GM23248 (cell line): ENCODE measurements around the gene SKAP1. TPM values are rescaled to one million over a fixed set of nuclear protein-coding genes. Genes with fewer than 3 reads are reported as not detected.

Experiments
- DNase-seq: peaks from one replicate; pipeline ENCODE4 v3.0.0-alpha.2; 2015
- H2AFZ ChIP-seq: fragments of 200-600 bp; sonication (generic); 2 replicates; pipeline ENCODE4 v1.6.1; 2016; ENCODE audit warnings: antibody characterized with exemption
- H3F3A ChIP-seq: fragments of 200-600 bp; sonication (generic); 2 replicates; pipeline ENCODE4 v1.6.1; 2016; ENCODE audit warnings: mild to moderate bottlenecking, antibody characterized with exemption, mixed run types; ENCODE audit not compliant: insufficient read depth
- H3K27ac ChIP-seq: fragments of 200-600 bp; sonication (generic); 2 replicates; pipeline ENCODE4 v1.5.1; 2016; ENCODE audit warnings: mild to moderate bottlenecking
- H3K27me3 ChIP-seq: fragments of 200-600 bp; sonication (generic); replicated peaks from 2 replicates; pipeline ENCODE4 v1.6.1; 2016; ENCODE audit warnings: mild to moderate bottlenecking; ENCODE audit not compliant: insufficient read depth
- H3K36me3 ChIP-seq: fragments of 200-600 bp; sonication (generic); 2 replicates; pipeline ENCODE4 v1.6.1; 2016; ENCODE audit warnings: low read depth, mild to moderate bottlenecking
- H3K4me1 ChIP-seq: fragments of 200-600 bp; sonication (generic); 2 replicates; pipeline ENCODE4 v1.6.1; 2016; ENCODE audit warnings: mild to moderate bottlenecking; ENCODE audit not compliant: insufficient read depth
- H3K4me2 ChIP-seq: fragments of 200-600 bp; sonication (generic); one replicate; pipeline ENCODE4 v1.6.1; 2016; ENCODE audit warnings: mild to moderate bottlenecking; ENCODE audit not compliant: unreplicated experiment
- H3K4me3 ChIP-seq: fragments of 200-600 bp; sonication (generic); 2 replicates; pipeline ENCODE4 v1.5.1; 2016; ENCODE audit warnings: mild to moderate bottlenecking
- H3K79me2 ChIP-seq: fragments of 200-600 bp; sonication (generic); 2 replicates; pipeline ENCODE4 v1.6.1; 2016; ENCODE audit warnings: mild to moderate bottlenecking; ENCODE audit not compliant: insufficient read depth
- H3K9ac ChIP-seq: fragments of 200-600 bp; sonication (generic); 2 replicates; pipeline ENCODE4 v1.6.1; 2016; ENCODE audit warnings: mild to moderate bottlenecking
- H3K9me2 ChIP-seq: fragments of 200-600 bp; sonication (generic); 2 replicates; pipeline ENCODE4 v1.6.1; 2016; ENCODE audit warnings: mixed run types, mild to moderate bottlenecking, moderate library complexity; ENCODE audit not compliant: insufficient read depth
- H3K9me3 ChIP-seq: fragments of 200-600 bp; sonication (generic); one replicate; pipeline ENCODE4 v1.6.1; 2017; ENCODE audit warnings: low read depth
- H4K20me1 ChIP-seq: fragments of 200-600 bp; sonication (generic); 2 replicates; pipeline ENCODE4 v1.6.0; 2016; ENCODE audit not compliant: insufficient read depth
- EZH2 ChIP-seq: fragments of 200-600 bp; sonication (generic); IDR thresholded peaks from 2 replicates; pipeline ENCODE4 v1.6.1; 2018; ENCODE audit warnings: antibody characterized with exemption, mild to moderate bottlenecking; ENCODE audit not compliant: insufficient read depth, poor library complexity, severe bottlenecking
- EZH2phosphoT487 ChIP-seq: fragments of 200-600 bp; sonication (generic); IDR thresholded peaks from 2 replicates; pipeline ENCODE4 v1.6.1; 2018; ENCODE audit warnings: antibody characterized with exemption, moderate library complexity, mild to moderate bottlenecking, low read depth; ENCODE audit not compliant: insufficient read depth
- WGBS, 2 experiments: methylation state at CpG; one replicate each; pipeline ENCODE4 v1.1.6; 2015 to 2017; ENCODE audit warnings: low lambda C conversion rate in 2 of 2, low coverage in 1 of 2; ENCODE audit errors: missing lambda C conversion rate in 2 of 2; 5-methylcytosine and 5-hydroxymethylcytosine counted together
- in situ Hi-C: fragments of 300-500 bp; cut with MboI; formaldehyde crosslinking; loops from 2 replicates; pipeline ENCODE4 v1.15.0; 2020
- polyA plus RNA-seq: library from polyadenylated mRNA; unstranded; fragments of >200 nt; fragmentation: Nextera tagmentation; extraction: Ambion mirVana; gene quantifications from 2 replicates; pipeline ENCODE4 v1.2.1, GENCODE V29; 2016
- total RNA-seq: library from RNA; depleted of rRNA; stranded (reverse); fragments of >200 nt; shearing (Covaris generic); gene quantifications from 2 replicates; pipeline ENCODE4 v1.2.3, GENCODE V29; 2014

The SKAP1 gene
- total and polyA plus RNA-seq, 2 experiments from 2014 or later, result not detected

DNA sequence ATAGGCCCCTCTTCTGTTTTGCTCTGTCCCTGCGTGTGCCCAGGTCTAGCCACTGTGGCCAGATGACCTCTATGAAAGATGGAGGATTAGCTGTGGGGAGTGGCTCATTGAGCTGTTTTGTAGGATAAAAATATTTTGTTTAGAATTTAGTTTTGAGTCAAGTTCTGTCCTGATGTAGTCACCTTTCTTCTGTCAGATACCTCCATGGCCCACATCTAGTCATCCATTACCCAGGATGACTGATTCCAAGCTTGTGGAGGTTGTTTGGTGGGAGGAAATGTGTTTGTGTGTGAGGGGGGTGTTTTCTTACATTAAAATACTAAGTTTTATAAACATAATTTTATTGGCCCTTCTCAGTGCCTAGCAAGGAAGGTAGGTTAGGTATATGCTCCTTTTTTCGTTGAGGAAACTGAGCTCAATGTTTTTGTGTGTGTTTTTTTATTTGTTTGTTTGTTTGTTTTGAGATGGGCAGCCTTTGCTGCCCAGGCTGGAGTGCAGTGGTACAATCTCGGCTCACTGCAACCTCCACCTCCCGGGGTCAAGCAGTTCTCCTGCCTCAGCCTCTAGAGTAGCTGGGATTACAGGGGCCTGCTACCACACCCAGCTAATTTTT is 306.1 kb downstream of the SKAP1 start:
- WGBS, 2 experiments, result 88 to 90% methylated on average over 4 of the region's 4 CpGs
- Histone ChIP-seq H3K4me2 (no peak overlapping the region), H3K27me3 (no peaks in the 10 kb centered on the region), H3K9me3 (no peaks in the 10 kb centered on the region), H2AFZ (no peak overlapping the region), H3K36me3 (peaks cover 13% of the 10 kb centered on the region; the same call in 1 of the 2 replicates), H3K4me1 (0 out of 2 replicates have a peak, but pooled peaks cover 9% of the 10 kb centered on the region), H3K27ac (no peak overlapping the region), H3F3A (0 out of 2 replicates have a peak, but pooled peaks cover 6% of the 10 kb centered on the region), H4K20me1 (no peaks in the 10 kb centered on the region), H3K9ac (no peak overlapping the region), H3K9me2 (no peaks in the 10 kb centered on the region), H3K79me2 (no peaks in the 10 kb centered on the region), H3K4me3 (no peak overlapping the region)
- in situ Hi-C loops, result no loop called here
- DNase-seq, result no peak
- TF ChIP-seq EZH2phosphoT487 (no peak), EZH2 (no peak)

DNA sequence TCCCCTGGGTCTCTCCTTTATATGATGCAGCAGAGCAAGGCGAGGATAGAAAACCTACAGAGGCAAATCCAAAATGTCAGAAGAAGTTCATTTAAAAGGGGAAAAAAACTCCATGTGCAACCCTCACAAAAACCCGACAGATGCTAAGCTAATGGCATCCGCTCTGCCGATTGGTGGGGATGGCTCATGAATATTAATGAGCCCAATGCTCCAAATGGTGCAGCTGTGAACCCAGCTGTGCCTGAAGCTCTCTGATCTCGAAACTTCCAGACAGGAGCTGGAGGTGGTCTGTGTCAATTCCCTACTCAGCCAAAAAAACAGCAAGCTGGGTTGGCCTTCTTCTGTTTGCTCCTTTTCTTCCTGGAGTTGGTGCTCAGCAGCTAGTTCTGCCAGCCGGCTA is 306.9 kb downstream of the SKAP1 start:
- WGBS, 2 experiments, result 80 to 89% methylated on average over 6 of the region's 6 CpGs
- H2AFZ ChIP-seq, result no peak overlapping the region
- H3K36me3 ChIP-seq, result peaks cover 14% of the 10 kb centered on the region
- H3K9ac ChIP-seq, result no peak overlapping the region
- no peaks in the 10 kb centered on the region for H3K79me2 ChIP-seq
- TF ChIP-seq EZH2 (no peak), EZH2phosphoT487 (no peak)
- no peaks in the 10 kb centered on the region for H3K9me2 ChIP-seq
- H3F3A ChIP-seq, result 0 out of 2 replicates have a peak, but pooled peaks cover 3% of the 10 kb centered on the region
- no peak overlapping the region for H3K27ac ChIP-seq
- no peak for DNase-seq
- H3K9me3 ChIP-seq, result no peaks in the 10 kb centered on the region
- no peaks in the 10 kb centered on the region for H3K27me3 ChIP-seq
- 0 out of 2 replicates have a peak, but pooled peaks cover 9% of the 10 kb centered on the region for H3K4me1 ChIP-seq
- in situ Hi-C loops, result no loop called here
- no peak overlapping the region for H3K4me3 ChIP-seq
- H4K20me1 ChIP-seq, result no peaks in the 10 kb centered on the region
- no peak overlapping the region for H3K4me2 ChIP-seq

DNA sequence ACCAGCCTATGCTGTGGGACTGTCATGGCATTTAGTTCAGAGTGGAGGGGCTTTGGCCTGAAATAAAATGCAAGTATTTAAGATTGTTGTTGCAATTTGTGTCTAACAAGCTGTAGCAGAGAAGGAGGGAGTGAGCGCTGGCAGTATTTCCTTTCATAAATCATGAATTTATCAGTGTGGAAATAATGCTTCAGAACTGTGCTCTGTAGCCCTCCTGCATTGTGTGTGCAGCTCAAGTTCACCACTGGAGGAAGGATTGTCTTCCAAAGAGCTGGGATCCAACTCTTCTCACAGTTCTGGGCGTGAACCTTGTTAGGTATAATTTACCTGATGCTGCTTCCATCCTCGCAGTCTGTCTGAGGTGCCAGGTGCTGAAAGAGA is 307.4 kb downstream of the SKAP1 start:
- DNase-seq, result no peak
- peaks cover 18% of the 10 kb centered on the region for H3K36me3 ChIP-seq
- H2AFZ ChIP-seq, result no peak overlapping the region
- H4K20me1 ChIP-seq, result no peaks in the 10 kb centered on the region
- 96 to 97% methylated on average over 3 of the region's 3 CpGs for WGBS, 2 experiments
- TF ChIP-seq EZH2 (no peak), EZH2phosphoT487 (no peak)
- no peak overlapping the region for H3K4me2 ChIP-seq
- no peaks in the 10 kb centered on the region for H3K9me2 ChIP-seq
- H3K27me3 ChIP-seq, result no peaks in the 10 kb centered on the region
- H3K79me2 ChIP-seq, result no peaks in the 10 kb centered on the region
- H3K4me3 ChIP-seq, result no peak overlapping the region
- H3K9ac ChIP-seq, result no peak overlapping the region
- 0 out of 2 replicates have a peak, but pooled peaks cover 8% of the 10 kb centered on the region for H3K4me1 ChIP-seq
- no peak overlapping the region for H3K27ac ChIP-seq
- no peaks in the 10 kb centered on the region for H3K9me3 ChIP-seq
- in situ Hi-C loops, result no loop called here
- H3F3A ChIP-seq, result no peaks in the 10 kb centered on the region

DNA sequence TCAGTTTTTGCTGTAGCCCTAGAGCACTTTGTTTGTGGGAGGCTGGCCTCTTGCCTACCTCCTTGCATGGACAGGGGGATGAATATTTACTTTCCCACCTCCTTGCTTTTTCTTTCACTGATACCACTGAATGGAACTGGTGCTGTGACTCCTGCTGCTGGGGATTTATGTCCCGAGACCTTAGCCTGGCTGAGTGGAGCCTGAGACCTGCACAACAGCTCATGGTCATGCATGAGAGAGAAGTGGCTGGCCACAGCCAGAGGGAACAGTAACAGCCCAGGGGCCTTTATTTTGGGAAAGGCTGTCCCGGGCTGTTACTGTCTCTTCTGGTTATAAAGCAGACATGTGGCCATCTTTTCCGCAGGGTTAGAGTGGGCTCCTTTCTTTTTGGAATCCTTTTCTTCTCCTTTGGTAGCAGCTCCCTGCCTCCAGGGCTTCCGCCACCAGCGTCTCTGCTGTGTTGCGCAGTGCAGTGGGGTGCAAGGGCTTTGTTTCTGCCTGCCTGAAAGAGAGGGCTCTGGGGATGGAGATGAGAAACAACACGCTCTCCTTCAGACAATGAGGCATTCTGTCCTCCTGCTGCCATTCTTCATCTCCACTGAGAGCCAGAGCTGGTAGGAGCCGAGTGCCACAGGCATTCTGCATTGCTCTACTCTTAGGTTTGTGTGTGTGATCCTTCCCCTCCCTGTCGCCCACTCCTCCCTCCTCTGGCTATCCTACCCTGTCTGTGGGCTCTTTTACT is 307.9 kb downstream of the SKAP1 start:
- Histone ChIP-seq H3K4me2 (no peak overlapping the region), H3K36me3 (peaks cover 22% of the 10 kb centered on the region), H3K9ac (no peak overlapping the region), H3K4me3 (no peak overlapping the region), H3K27me3 (no peaks in the 10 kb centered on the region), H3K79me2 (no peaks in the 10 kb centered on the region), H3K9me3 (no peaks in the 10 kb centered on the region), H2AFZ (no peak overlapping the region), H4K20me1 (no peaks in the 10 kb centered on the region), H3K9me2 (no peaks in the 10 kb centered on the region), H3K27ac (no peak overlapping the region), H3K4me1 (0 out of 2 replicates have a peak, but pooled peaks cover 2% of the 10 kb centered on the region), H3F3A (no peaks in the 10 kb centered on the region)
- WGBS, 2 experiments, result 80 to 86% methylated on average over 9 of the region's 9 CpGs
- TF ChIP-seq EZH2, result no peak
- no peak for TF ChIP-seq EZH2phosphoT487
- in situ Hi-C loops, result no loop called here
- no peak for DNase-seq
